IMR-90 (cell line): ENCODE measurements around the gene BAIAP2.

Source experiments
- BHLHE40 ChIP-seq: fragments of 150-350 bp; IDR thresholded peaks from 2 replicates; pipeline ENCODE4 v1.6.1; 2016; ENCODE audit warnings: mild to moderate bottlenecking, low read depth, low read length
- CTCF ChIP-seq: conservative IDR thresholded peaks from 2 replicates; pipeline ENCODE4 v1.5.1; 2012; ENCODE audit warnings: mild to moderate bottlenecking, low read depth, low read length, improper control_type of control experiment
- POLR2A ChIP-seq: IDR thresholded peaks from 2 replicates; pipeline ENCODE4 v1.6.1; 2012; ENCODE audit warnings: mild to moderate bottlenecking, low read depth, low read length
- RFX5 ChIP-seq: IDR thresholded peaks from 2 replicates; pipeline ENCODE4 v1.8.0; 2012; ENCODE audit warnings: low read depth, mild to moderate bottlenecking, low read length, moderate library complexity
- SMC3 ChIP-seq: fragments of 150-350 bp; IDR thresholded peaks from 2 replicates; pipeline ENCODE4 v1.6.1; 2016; ENCODE audit warnings: low read depth, mild to moderate bottlenecking, antibody characterized with exemption, low read length, moderate library complexity

GRCh38 chr17:81074875-81075274, 39.9 kb downstream of the BAIAP2 start:
- TF ChIP-seq RFX5 (no peak), SMC3 (no peak), CTCF (no peak), POLR2A (no peak), BHLHE40 (no peak)
